Vagina (tissue), 2 donors: ENCODE data around the gene SOX15. TPM values are rescaled to one million over a fixed set of nuclear protein-coding genes. Genes with fewer than 3 reads are reported as not detected.

Experiments used
- DNase-seq, 2 donors: peaks; one replicate each; pipeline ENCODE4 v3.0.0-alpha.2; 2017; ENCODE audit errors: extremely low spot score in 2 of 2
- H3K27ac ChIP-seq: fragments of 200-600 bp; sonication (generic); one replicate; pipeline ENCODE4 v1.5.1; 2019
- H3K27me3 ChIP-seq: fragments of 200-600 bp; sonication (generic); one replicate; pipeline ENCODE4 v1.5.1; 2019
- H3K36me3 ChIP-seq, 2 donors: fragments of 200-600 bp; sonication (generic); one replicate each; pipeline ENCODE4 v1.5.1; 2017 to 2019
- H3K4me1 ChIP-seq: fragments of 200-600 bp; sonication (generic); one replicate; pipeline ENCODE4 v1.5.1; 2019
- H3K4me3 ChIP-seq, 2 donors: fragments of 200-600 bp; sonication (generic); 1 replicate in 1 of 2; 2 replicates in 1 of 2; pipeline ENCODE4 v1.5.1; 2016 to 2019
- H3K9me3 ChIP-seq: fragments of 200-600 bp; sonication (generic); one replicate; pipeline ENCODE4 v1.5.1; 2019
- POLR2A ChIP-seq, 2 donors: fragments of 450-650 bp; IDR thresholded peaks; one replicate each; pipeline ENCODE4 v1.6.1; 2017; ENCODE audit warnings: antibody characterized with exemption in 2 of 2, mild to moderate bottlenecking in 2 of 2, moderate library complexity in 2 of 2
- POLR2AphosphoS5 ChIP-seq, 2 donors: sonication (generic); formaldehyde crosslinking; IDR thresholded peaks; one replicate each; pipeline ENCODE4 v1.9.0; 2017; ENCODE audit warnings: antibody characterized with exemption in 2 of 2, mild to moderate bottlenecking in 2 of 2, low read depth in 1 of 2; ENCODE audit not compliant: insufficient read depth in 1 of 2
- intact Hi-C: fragments of 100-400 bp; cut with DNase I; formaldehyde crosslinking; loops from one replicate; pipeline ENCODE4 v1.15.1; 2023
- total RNA-seq: library from RNA; depleted of rRNA; stranded (reverse); fragments of >200 nt; gene quantifications from one replicate; pipeline ENCODE4 v1.2.3, GENCODE V29; 2016
- TF ChIP-seq, protein P1 (sequence below), 3 experiments: fragments of 450-650 bp in 2 of 3; fragments of 200-600 bp in 1 of 3; sonication (generic) in 1 of 3; IDR thresholded peaks; one replicate each; pipeline ENCODE4 v1.5.1; 2017 to 2019; ENCODE audit warnings: antibody characterized with exemption in 3 of 3, mild to moderate bottlenecking in 2 of 3, moderate library complexity in 2 of 3

Gene SOX15
- total RNA-seq, 1 donor from 2014 or later = 44.4 TPM

GRCh38 chr17:7615265-7615747 lies 25.4 kb upstream of the SOX15 start:
- H3K9me3 ChIP-seq = no peaks in the 10 kb centered on the region
- no peaks in the 10 kb centered on the region for H3K27me3 ChIP-seq
- H3K4me1 ChIP-seq = peaks cover 45% of the 10 kb centered on the region
- no peak for DNase-seq
- TF ChIP-seq, protein P1, sequence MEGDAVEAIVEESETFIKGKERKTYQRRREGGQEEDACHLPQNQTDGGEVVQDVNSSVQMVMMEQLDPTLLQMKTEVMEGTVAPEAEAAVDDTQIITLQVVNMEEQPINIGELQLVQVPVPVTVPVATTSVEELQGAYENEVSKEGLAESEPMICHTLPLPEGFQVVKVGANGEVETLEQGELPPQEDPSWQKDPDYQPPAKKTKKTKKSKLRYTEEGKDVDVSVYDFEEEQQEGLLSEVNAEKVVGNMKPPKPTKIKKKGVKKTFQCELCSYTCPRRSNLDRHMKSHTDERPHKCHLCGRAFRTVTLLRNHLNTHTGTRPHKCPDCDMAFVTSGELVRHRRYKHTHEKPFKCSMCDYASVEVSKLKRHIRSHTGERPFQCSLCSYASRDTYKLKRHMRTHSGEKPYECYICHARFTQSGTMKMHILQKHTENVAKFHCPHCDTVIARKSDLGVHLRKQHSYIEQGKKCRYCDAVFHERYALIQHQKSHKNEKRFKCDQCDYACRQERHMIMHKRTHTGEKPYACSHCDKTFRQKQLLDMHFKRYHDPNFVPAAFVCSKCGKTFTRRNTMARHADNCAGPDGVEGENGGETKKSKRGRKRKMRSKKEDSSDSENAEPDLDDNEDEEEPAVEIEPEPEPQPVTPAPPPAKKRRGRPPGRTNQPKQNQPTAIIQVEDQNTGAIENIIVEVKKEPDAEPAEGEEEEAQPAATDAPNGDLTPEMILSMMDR (IDR thresholded peaks at IDR 0.05) = no peak
- no peak for TF ChIP-seq POLR2A (IDR thresholded peaks at IDR 0.05)
- peak in 1 of 2 donors; percentile 95 for TF ChIP-seq POLR2AphosphoS5 (IDR thresholded peaks at IDR 0.05; ENCODE audit: insufficient read depth in 1 of 2, low read depth in 1 of 2)
- intact Hi-C loops = loop anchor here (2.0 kb wide), 1 partner anchor 71 kb away; the partner anchor contains the start of gene TP53
- no peaks in the 10 kb centered on the region for H3K36me3 ChIP-seq
- H3K27ac ChIP-seq = peak overlapping the region; percentile 75
- H3K4me3 ChIP-seq = peak overlapping the region; percentile 44 to 83

- TF ChIP-seq, protein P1 (IDR thresholded peaks at IDR 0.05) = peak; percentile 24 to 63 (median 31)
- peak in 1 of 2 donors; percentile 79 for TF ChIP-seq POLR2AphosphoS5 (IDR thresholded peaks at IDR 0.05; ENCODE audit: insufficient read depth in 1 of 2, low read depth in 1 of 2)
- TF ChIP-seq POLR2A (IDR thresholded peaks at IDR 0.05) = peak in 1 of 2 donors; percentile 90
- peaks cover 50% of the 10 kb centered on the region for H3K4me1 ChIP-seq
- DNase-seq = peak; percentile 100
- H3K27me3 ChIP-seq = no peaks in the 10 kb centered on the region
- no peaks in the 10 kb centered on the region for H3K9me3 ChIP-seq
- H3K4me3 ChIP-seq = peak within 1 kb of the TSS; percentile 83 to 98
- H3K27ac ChIP-seq = peak within 1 kb of the TSS; percentile 86
- intact Hi-C loops = loop anchor here (2.0 kb wide), 1 partner anchor 72 kb away; the partner anchor contains the start of gene TP53
- no peaks in the 10 kb centered on the region for H3K36me3 ChIP-seq
These were observed 24.8 kb upstream of the SOX15 start, which contains the start of gene FXR2 for GRCh38 chr17:7614425-7615264. Gene FXR2 (minus strand): TSS chr17:7614897. CDS start chr17:7614532, 365 bp downstream.

- Histone ChIP-seq H3K27ac (peak overlapping the region; percentile 86), H3K36me3 (no peaks in the 10 kb centered on the region), H3K4me3 (peak overlapping the region; percentile 83 to 98), H3K9me3 (no peaks in the 10 kb centered on the region), H3K4me1 (peaks cover 55% of the 10 kb centered on the region), H3K27me3 (no peaks in the 10 kb centered on the region)
- DNase-seq = no peak
- intact Hi-C loops = loop anchor here (2.0 kb wide), 1 partner anchor 73 kb away; the partner anchor contains the start of gene TP53
- TF ChIP-seq, protein P1 (IDR thresholded peaks at IDR 0.05) = no peak
- no peak for TF ChIP-seq POLR2A (IDR thresholded peaks at IDR 0.05)
- no peak for TF ChIP-seq POLR2AphosphoS5 (IDR thresholded peaks at IDR 0.05; ENCODE audit: insufficient read depth in 1 of 2, low read depth in 1 of 2)
These were observed 24.0 kb upstream of the SOX15 start for GRCh38 chr17:7613769-7614424.

DNA sequence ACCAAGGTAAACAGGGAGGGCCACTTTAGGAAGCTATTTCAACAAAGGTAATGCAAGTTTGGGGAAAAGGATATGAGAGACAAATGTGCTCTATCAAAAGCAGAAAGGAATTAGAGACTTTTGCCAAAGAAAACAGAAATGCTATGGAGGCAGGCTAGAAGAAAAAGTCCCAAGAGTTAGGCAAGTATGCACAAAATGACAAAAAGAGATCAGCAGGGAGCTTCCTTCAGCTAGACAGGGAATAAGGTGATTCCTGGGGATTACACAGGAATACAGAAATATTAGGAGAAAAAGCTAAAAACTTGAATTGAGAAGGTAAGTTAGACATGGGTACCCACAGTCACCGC lies 22.4 kb upstream of the SOX15 start:
- H3K36me3 ChIP-seq = no peaks in the 10 kb centered on the region
- DNase-seq = no peak
- no peaks in the 10 kb centered on the region for H3K9me3 ChIP-seq
- no peak overlapping the region for H3K27ac ChIP-seq
- no peak overlapping the region for H3K4me3 ChIP-seq
- H3K27me3 ChIP-seq = no peaks in the 10 kb centered on the region
- intact Hi-C loops = no loop called here
- peaks cover 55% of the 10 kb centered on the region for H3K4me1 ChIP-seq
- TF ChIP-seq POLR2AphosphoS5 (IDR thresholded peaks at IDR 0.05; ENCODE audit: insufficient read depth in 1 of 2, low read depth in 1 of 2) = no peak
- TF ChIP-seq POLR2A (IDR thresholded peaks at IDR 0.05) = no peak
- TF ChIP-seq, protein P1 (IDR thresholded peaks at IDR 0.05) = no peak
